Heart right ventricle (tissue), 16 donors: ENCODE data around the gene ADD2. TPM values are rescaled to one million over a fixed set of nuclear protein-coding genes. Genes with fewer than 3 reads are reported as not detected.

Experiments used
- ATAC-seq, 8 donors: fragments of 200-7000 bp; cut with Tn5 transposase; one replicate each; pipeline ENCODE4 v1.9.1; 2020; ENCODE audit warnings: mild to moderate bottlenecking in 8 of 8, moderate library complexity in 8 of 8, moderate number of reproducible peaks in 1 of 8
- DNase-seq, 2 donors: peaks; one replicate each; pipeline ENCODE4 v3.0.0-alpha.2; 2020
- H3K27ac ChIP-seq, 10 donors: fragments of 200-600 bp; sonication (generic) in 2 of 10; one replicate each; pipeline versions ENCODE4 v1.5.0 to v1.8.0; 2020 to 2022; ENCODE audit warnings: mild to moderate bottlenecking in 3 of 10
- H3K27me3 ChIP-seq, 7 donors: fragments of 200-600 bp; one replicate each; pipeline ENCODE4 v1.8.0; 2021 to 2022; ENCODE audit warnings: mild to moderate bottlenecking in 2 of 7
- H3K36me3 ChIP-seq, 9 donors: fragments of 200-600 bp; sonication (generic) in 1 of 9; one replicate each; pipeline versions ENCODE4 v1.5.0 to v1.8.0; 2020 to 2022; ENCODE audit warnings: mild to moderate bottlenecking in 2 of 9
- H3K4me1 ChIP-seq, 9 donors: fragments of 200-600 bp; sonication (generic) in 1 of 9; one replicate each; pipeline versions ENCODE4 v1.5.0 to v1.8.0; 2020 to 2022; ENCODE audit warnings: mild to moderate bottlenecking in 4 of 9
- H3K4me3 ChIP-seq, 10 donors: fragments of 200-600 bp; sonication (generic) in 2 of 10; one replicate each; pipeline versions ENCODE4 v1.5.0 to v1.8.0; 2020 to 2022; ENCODE audit warnings: mild to moderate bottlenecking in 7 of 10, moderate library complexity in 2 of 10
- H3K9me3 ChIP-seq, 11 donors: fragments of 200-600 bp in 10 of 11; sonication (generic) in 2 of 11; one replicate each; pipeline versions ENCODE4 v1.5.0 to v1.8.0; 2013 to 2022; ENCODE audit warnings: mild to moderate bottlenecking in 2 of 11, control low read depth in 1 of 11, moderate library complexity in 1 of 11
- WGBS, 2 donors: extraction: QIAGEN DNeasy Blood & Tissue Kit; methylation state at CpG; one replicate each; pipeline ENCODE4 v1.1.7; 2013; ENCODE audit warnings: inconsistent platforms in 1 of 2; 5-methylcytosine and 5-hydroxymethylcytosine counted together
- intact Hi-C, 10 donors: fragments of 100-400 bp; cut with DNase I; formaldehyde crosslinking; loops; one replicate each; pipeline versions ENCODE4 v1.11.1 to v1.14.2; 2022
- polyA plus RNA-seq, 2 donors: library from polyadenylated mRNA; stranded (reverse); fragments of 200-250 nt; gene quantifications; one replicate each; pipeline ENCODE4 v1.2.3, GENCODE V29; 2013
- total RNA-seq, 10 donors: library from RNA; stranded (reverse); fragmentation: NEBNext Ultra II Directional in 3 of 10; extraction: Animal tissue kit (Norgen Biotek cat#: 25700) in 3 of 10; gene quantifications; one replicate each; pipeline versions ENCODE4 v1.2.1 to v1.2.4, GENCODE V29; 2021 to 2023
- TF ChIP-seq, protein P1 (sequence below), 9 donors: fragments of 200-600 bp; sonication (generic) in 2 of 9; IDR thresholded peaks; one replicate each; pipeline versions ENCODE4 v1.5.0 to v1.8.0; 2021 to 2022; ENCODE audit warnings: antibody characterized with exemption in 9 of 9, mild to moderate bottlenecking in 5 of 9, moderate library complexity in 1 of 9
- donor health status: Arrhythmogenic right ventricular cardiomyopathy.
- donor health status: ischemic (EF 13 %, LVEDD 7.1; RV severe dilation, severe dysfunction).
- donor health status: healthy with polysubstance abuse.
- donor health status: DM: no; HTN: yes; CAD: no.
- donor health status: DM: no; HTN: no; CAD: no.
- donor health status: ischemic (EF 25% LVEDD 6.9; RV normal size, moderate dysfunction).
- donor health status: ischemic (EF 25% LVEDD 5.7; RV mildly dilated, moderate dysfunction).
- donor health status: healthy.
- donor health status: DM: yes; HTN: yes; CAD: no.
- donor health status: Ischemic cardiomyopathy.
- donor health status: ischemic (EF 35%, LVEDD 5.7; RV mildly dilated, moderate dysfunction).
- donor health status: nonischemic (EF 11% LVEDD 7.7; RV severe dilation, severe dysfunction).
- donor health status: DM: yes; HTN: yes; CAD: no.
- donor health status: PGD.
- donor health status: ischemic (EF 29% LVEDD 5.4; RV normal size, mild dysfunction).
- donor health status: nonischemic (EF 23%, LVEDD 6.1; RV moderate dilation, normal function).

Gene ADD2
- total and polyA plus RNA-seq, 12 donors: 0.16 to 5.7 (median 2.2) TPM

DNA sequence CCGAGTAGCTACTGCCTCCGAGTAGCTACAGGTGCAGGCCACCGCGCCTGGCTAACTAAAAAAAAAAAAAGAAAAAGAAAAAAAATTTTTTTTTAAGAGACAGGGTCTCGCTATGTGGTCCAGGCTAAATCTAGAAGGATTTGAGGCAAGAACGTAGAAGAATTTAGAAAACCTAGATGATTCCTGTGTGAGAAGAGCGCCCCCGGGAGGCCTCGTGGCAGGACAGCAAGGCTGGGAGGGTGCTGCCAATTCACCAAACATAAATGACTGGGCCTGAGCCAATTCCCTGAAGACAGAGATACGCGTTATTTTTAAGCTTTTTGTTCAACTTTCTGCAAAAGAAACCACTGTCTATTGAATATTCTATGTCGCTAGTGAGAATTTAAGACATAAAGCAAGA, 124.3 kb downstream of the ADD2 start:
- Histone ChIP-seq H3K9me3 (no peaks in the 10 kb centered on the region), H3K36me3 (no peaks in the 10 kb centered on the region), H3K4me1 (no peaks in the 10 kb centered on the region), H3K27me3 (peaks cover 0 to 23% (median 6%) of the 10 kb centered on the region in 7 donors), H3K27ac (no peak overlapping the region), H3K4me3 (no peak overlapping the region)
- intact Hi-C loops: loop anchor here in 5 of 10 donors (10.0 kb wide), 2 partner anchors 299 to 339 kb away; partner anchors contain the start of gene FAM136A (in 1 of the 5)
- ATAC-seq (no peak), DNase-seq (no peak)
- 59 to 60% methylated on average over 12 of the region's 12 CpGs for WGBS, 2 donors
- TF ChIP-seq, protein P1, sequence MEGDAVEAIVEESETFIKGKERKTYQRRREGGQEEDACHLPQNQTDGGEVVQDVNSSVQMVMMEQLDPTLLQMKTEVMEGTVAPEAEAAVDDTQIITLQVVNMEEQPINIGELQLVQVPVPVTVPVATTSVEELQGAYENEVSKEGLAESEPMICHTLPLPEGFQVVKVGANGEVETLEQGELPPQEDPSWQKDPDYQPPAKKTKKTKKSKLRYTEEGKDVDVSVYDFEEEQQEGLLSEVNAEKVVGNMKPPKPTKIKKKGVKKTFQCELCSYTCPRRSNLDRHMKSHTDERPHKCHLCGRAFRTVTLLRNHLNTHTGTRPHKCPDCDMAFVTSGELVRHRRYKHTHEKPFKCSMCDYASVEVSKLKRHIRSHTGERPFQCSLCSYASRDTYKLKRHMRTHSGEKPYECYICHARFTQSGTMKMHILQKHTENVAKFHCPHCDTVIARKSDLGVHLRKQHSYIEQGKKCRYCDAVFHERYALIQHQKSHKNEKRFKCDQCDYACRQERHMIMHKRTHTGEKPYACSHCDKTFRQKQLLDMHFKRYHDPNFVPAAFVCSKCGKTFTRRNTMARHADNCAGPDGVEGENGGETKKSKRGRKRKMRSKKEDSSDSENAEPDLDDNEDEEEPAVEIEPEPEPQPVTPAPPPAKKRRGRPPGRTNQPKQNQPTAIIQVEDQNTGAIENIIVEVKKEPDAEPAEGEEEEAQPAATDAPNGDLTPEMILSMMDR (IDR thresholded peaks at IDR 0.05): peak in 5 of 9 donors; percentile 6 to 36 (median 20)

DNA sequence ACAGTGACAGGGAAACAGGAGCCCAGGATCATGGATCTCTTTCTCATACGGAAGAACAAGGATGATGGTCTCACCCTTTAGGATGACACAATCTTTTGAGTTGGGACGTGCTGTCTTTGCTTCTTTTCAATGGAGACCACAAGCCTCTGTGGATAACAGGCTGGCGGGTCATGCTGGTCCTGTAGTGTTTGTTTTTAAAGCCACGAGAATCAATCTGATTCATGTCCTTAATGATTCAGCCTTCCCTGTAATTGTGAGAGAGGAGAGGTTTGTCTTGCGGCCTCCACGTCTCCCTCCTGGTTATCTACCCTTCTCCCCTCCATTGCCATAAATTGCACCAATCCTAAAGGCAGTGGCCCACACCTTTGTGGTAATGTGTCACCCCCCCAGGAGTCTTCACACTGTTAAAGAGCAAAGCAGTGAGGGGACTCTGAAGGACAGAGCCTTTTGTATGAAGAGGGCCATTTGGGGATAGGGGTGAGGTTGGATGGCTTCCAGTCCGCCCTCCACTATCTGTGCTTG, 126.7 kb downstream of the ADD2 start:
- Histone ChIP-seq H3K4me1 (no peaks in the 10 kb centered on the region), H3K4me3 (no peak overlapping the region), H3K27me3 (peaks cover 0 to 16% (median 6%) of the 10 kb centered on the region in 7 donors), H3K27ac (no peak overlapping the region), H3K36me3 (no peaks in the 10 kb centered on the region), H3K9me3 (no peaks in the 10 kb centered on the region)
- DNase-seq: no peak
- intact Hi-C loops: loop anchor here in 5 of 10 donors (10.0 kb wide), 2 partner anchors 297 to 337 kb away; partner anchors contain the start of gene FAM136A (in 1 of the 5)
- WGBS, 2 donors: 71 to 81% methylated on average over 7 of the region's 7 CpGs
- TF ChIP-seq, protein P1 (IDR thresholded peaks at IDR 0.05): no peak
- no peak for ATAC-seq

DNA sequence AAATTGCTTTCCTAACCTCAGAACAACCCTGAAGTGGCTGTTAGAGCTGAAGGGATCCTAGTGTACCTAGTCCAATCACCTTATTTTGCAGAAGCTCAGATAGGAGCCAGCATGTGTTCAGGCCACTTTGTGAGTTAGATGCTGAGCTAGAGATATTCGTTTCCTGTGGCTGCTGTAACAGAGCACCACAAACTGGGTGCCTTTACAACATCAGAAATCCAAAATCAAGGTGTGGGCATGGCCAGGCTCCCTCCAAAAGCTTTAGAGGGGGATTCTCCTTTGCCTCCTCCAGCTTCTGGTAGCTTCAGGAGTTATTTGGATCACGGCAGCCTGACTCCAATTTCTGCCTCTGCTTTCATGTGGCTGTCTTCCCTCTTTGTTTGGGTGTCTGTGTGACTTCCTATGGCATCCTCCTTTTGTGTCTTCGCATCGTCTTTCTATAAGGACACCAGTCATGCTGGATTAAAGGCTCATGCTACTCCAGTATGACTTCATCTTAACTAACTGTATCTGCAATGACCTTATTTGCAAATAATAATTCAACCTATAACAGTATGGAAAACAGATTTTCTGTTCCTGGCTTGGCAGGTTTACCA, 128.1 kb downstream of the ADD2 start:
- no peak for ATAC-seq
- WGBS, 2 donors: 49 to 63% methylated on average over 4 of the region's 4 CpGs
- intact Hi-C loops: loop anchor here in 5 of 10 donors (10.0 kb wide), 2 partner anchors 295 to 335 kb away; partner anchors contain the start of gene FAM136A (in 1 of the 5)

DNA sequence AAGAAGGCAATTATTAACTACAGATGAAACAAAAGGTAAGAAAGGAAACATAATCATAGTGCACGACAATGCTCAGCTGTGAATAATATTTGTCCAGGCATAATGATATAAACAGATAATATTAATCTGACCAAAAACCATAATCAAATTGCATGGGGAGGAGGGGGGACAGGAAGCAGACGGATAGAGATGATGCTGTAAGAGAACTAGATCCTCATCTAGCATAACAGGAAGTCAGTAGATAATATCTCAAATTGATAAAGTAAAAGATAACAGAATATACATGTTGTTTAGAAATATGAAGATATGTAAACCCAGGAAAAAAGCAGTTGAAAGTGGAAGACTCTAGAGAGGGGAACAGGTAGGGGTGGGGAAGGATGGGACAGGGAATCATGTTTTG, 129.4 kb downstream of the ADD2 start:
- intact Hi-C loops: no loop called here
- Histone ChIP-seq H3K9me3 (peaks cover 0 to 9% (median 3%) of the 10 kb centered on the region in 11 donors), H3K27ac (no peak overlapping the region), H3K4me1 (no peaks in the 10 kb centered on the region), H3K27me3 (peaks cover 0 to 21% (median 6%) of the 10 kb centered on the region in 7 donors), H3K36me3 (no peaks in the 10 kb centered on the region), H3K4me3 (no peak overlapping the region)
- TF ChIP-seq, protein P1 (IDR thresholded peaks at IDR 0.05): no peak
- 59 to 77% methylated on average over 2 of the region's 2 CpGs for WGBS, 2 donors
- DNase-seq: no peak
- no peak for ATAC-seq

More for the DNA sequence above, 128.1 kb downstream of the ADD2 start:
- TF ChIP-seq, protein P1 (IDR thresholded peaks at IDR 0.05): no peak
- Histone ChIP-seq H3K36me3 (no peaks in the 10 kb centered on the region), H3K9me3 (peaks cover 0 to 5% (median 0%) of the 10 kb centered on the region in 11 donors), H3K27me3 (peaks cover 0 to 21% (median 6%) of the 10 kb centered on the region in 7 donors), H3K27ac (no peak overlapping the region), H3K4me1 (no peaks in the 10 kb centered on the region), H3K4me3 (no peak overlapping the region)
- no peak for DNase-seq
